ENCODE results near the gene PLPP4.

GRCh38 chr10:120632047-120632446, 175.0 kb downstream of the PLPP4 start:
- TF ChIP-seq TAF1 (IDR thresholded peaks at IDR 0.05; ENCODE audit: low read depth, low read length) (no peak), POLR2A (IDR thresholded peaks at IDR 0.05; ENCODE audit: low read depth, low read length) (no peak), POLR2AphosphoS5 (IDR thresholded peaks at IDR 0.05; ENCODE audit: low read depth, low read length) (no peak), POU2F2 (IDR thresholded peaks at IDR 0.05; ENCODE audit: low read depth, low read length) (no peak)
